ENCODE measurements around the gene ZRANB3.

The ZRANB3 gene

DNA sequence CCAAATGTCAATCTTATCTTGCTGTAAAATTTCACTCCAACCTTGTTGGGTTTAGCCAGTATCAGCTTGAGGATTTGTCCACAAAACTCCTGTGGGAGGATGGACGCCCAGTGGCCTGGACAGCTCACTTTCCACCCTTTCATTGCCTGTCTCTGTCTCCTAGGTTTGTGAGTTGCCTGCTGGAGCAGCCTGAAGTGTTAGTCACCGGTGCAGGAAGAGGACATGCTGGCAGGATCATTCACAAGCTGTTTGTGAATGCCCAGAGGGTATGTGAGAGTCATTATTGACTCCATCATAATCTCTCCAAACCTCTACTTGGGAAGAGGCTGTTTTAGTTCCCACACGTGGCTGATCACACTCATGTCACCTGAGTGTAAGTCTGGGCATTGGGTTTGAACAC is 366.6 kb downstream of the ZRANB3 start:
- Histone ChIP-seq H3K9ac (ENCODE audit: low read length) (no peak overlapping the region), H3F3A (ENCODE audit: insufficient read depth, low read length) (no peaks in the 10 kb centered on the region), H3K27ac (ENCODE audit: low read depth, low read length, poor library complexity, severe bottlenecking) (no peak overlapping the region), H3K79me2 (ENCODE audit: insufficient read depth, low read length) (no peaks in the 10 kb centered on the region), H3K4me3 (ENCODE audit: low read depth, low read length, poor library complexity, severe bottlenecking) (no peak overlapping the region), H3K27me3 (ENCODE audit: insufficient read depth, low read length) (no peaks in the 10 kb centered on the region), H3K9me3 (ENCODE audit: low read length) (no peaks in the 10 kb centered on the region), H3K4me1 (ENCODE audit: insufficient read depth, low read length, severe bottlenecking) (no peaks in the 10 kb centered on the region), H3K4me2 (ENCODE audit: low read length) (no peak overlapping the region), H3K9me2 (ENCODE audit: low read depth, low read length) (no peaks in the 10 kb centered on the region), H4K20me1 (ENCODE audit: insufficient read depth, low read length) (no peaks in the 10 kb centered on the region), H2AFZ (ENCODE audit: low read length) (no peak overlapping the region), H3K36me3 (ENCODE audit: insufficient read depth, low read length) (peaks cover 66% of the 10 kb centered on the region)
- TF ChIP-seq, protein P1, sequence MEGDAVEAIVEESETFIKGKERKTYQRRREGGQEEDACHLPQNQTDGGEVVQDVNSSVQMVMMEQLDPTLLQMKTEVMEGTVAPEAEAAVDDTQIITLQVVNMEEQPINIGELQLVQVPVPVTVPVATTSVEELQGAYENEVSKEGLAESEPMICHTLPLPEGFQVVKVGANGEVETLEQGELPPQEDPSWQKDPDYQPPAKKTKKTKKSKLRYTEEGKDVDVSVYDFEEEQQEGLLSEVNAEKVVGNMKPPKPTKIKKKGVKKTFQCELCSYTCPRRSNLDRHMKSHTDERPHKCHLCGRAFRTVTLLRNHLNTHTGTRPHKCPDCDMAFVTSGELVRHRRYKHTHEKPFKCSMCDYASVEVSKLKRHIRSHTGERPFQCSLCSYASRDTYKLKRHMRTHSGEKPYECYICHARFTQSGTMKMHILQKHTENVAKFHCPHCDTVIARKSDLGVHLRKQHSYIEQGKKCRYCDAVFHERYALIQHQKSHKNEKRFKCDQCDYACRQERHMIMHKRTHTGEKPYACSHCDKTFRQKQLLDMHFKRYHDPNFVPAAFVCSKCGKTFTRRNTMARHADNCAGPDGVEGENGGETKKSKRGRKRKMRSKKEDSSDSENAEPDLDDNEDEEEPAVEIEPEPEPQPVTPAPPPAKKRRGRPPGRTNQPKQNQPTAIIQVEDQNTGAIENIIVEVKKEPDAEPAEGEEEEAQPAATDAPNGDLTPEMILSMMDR (IDR thresholded peaks at IDR 0.05; ENCODE audit: low read length): no peak
- TF ChIP-seq EZH2 (IDR thresholded peaks at IDR 0.05; ENCODE audit: borderline replicate concordance, low read length): no peak

DNA sequence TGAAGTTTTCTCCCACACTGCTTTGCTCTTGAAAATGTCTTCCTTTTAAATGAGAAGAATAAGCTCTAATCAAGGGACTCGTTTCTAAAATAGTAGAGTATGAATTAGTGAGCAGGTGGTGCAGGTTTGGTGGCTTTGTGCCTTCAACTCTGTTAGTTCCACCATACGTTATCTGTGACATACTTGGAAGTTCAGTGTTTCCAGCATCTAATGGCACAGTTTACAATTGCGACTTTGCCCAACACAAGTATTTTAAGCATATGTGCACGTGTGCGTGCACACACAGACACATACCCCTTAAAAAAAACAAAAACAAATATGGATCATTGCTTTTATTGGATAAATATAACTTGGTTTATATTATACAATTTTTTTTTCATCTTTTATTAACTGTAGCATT is 367.1 kb downstream of the ZRANB3 start:
- Histone ChIP-seq H3F3A (ENCODE audit: insufficient read depth, low read length) (no peaks in the 10 kb centered on the region), H2AFZ (ENCODE audit: low read length) (no peak overlapping the region), H3K9me3 (ENCODE audit: low read length) (no peaks in the 10 kb centered on the region), H3K9me2 (ENCODE audit: low read depth, low read length) (no peaks in the 10 kb centered on the region), H3K4me3 (ENCODE audit: low read depth, low read length, poor library complexity, severe bottlenecking) (no peak overlapping the region), H3K9ac (ENCODE audit: low read length) (no peak overlapping the region), H3K27ac (ENCODE audit: low read depth, low read length, poor library complexity, severe bottlenecking) (no peak overlapping the region), H3K4me2 (ENCODE audit: low read length) (no peak overlapping the region), H3K36me3 (ENCODE audit: insufficient read depth, low read length) (peaks cover 66% of the 10 kb centered on the region), H3K79me2 (ENCODE audit: insufficient read depth, low read length) (no peaks in the 10 kb centered on the region), H4K20me1 (ENCODE audit: insufficient read depth, low read length) (no peaks in the 10 kb centered on the region), H3K27me3 (ENCODE audit: insufficient read depth, low read length) (no peaks in the 10 kb centered on the region), H3K4me1 (ENCODE audit: insufficient read depth, low read length, severe bottlenecking) (no peaks in the 10 kb centered on the region)
- TF ChIP-seq EZH2 (IDR thresholded peaks at IDR 0.05; ENCODE audit: borderline replicate concordance, low read length): no peak
- TF ChIP-seq, protein P1 (IDR thresholded peaks at IDR 0.05; ENCODE audit: low read length): no peak

DNA sequence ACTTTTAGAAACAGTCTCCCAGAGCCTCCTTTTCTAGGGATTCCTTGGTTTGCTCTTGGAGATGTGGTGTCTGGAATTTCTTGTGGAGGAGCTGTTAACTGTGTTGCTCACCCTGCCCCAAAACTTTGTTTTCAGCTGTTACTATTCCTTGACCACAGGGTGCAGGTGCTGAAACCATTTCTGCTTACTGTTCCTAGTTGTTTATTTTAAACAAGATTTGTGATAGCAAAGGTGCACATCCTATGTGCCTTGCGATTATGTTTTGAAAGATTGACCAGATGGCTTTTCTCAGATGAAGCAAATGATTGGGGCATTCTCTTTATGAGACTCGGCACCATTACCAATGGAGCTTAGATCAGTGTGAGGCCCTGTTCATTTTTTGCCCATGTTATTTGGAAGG is 367.7 kb downstream of the ZRANB3 start:
- no peaks in the 10 kb centered on the region for H4K20me1 ChIP-seq (ENCODE audit: insufficient read depth, low read length)
- H3K9me2 ChIP-seq (ENCODE audit: low read depth, low read length): no peaks in the 10 kb centered on the region
- H3K4me3 ChIP-seq (ENCODE audit: low read depth, low read length, poor library complexity, severe bottlenecking): no peak overlapping the region
- no peak overlapping the region for H3K4me2 ChIP-seq (ENCODE audit: low read length)
- H3K36me3 ChIP-seq (ENCODE audit: insufficient read depth, low read length): peaks cover 65% of the 10 kb centered on the region
- no peak overlapping the region for H3K27ac ChIP-seq (ENCODE audit: low read depth, low read length, poor library complexity, severe bottlenecking)
- H3K79me2 ChIP-seq (ENCODE audit: insufficient read depth, low read length): no peaks in the 10 kb centered on the region
- H3K4me1 ChIP-seq (ENCODE audit: insufficient read depth, low read length, severe bottlenecking): no peaks in the 10 kb centered on the region
- no peak for TF ChIP-seq EZH2 (IDR thresholded peaks at IDR 0.05; ENCODE audit: borderline replicate concordance, low read length)
- TF ChIP-seq, protein P1 (IDR thresholded peaks at IDR 0.05; ENCODE audit: low read length): no peak
- no peak overlapping the region for H3K9ac ChIP-seq (ENCODE audit: low read length)
- no peaks in the 10 kb centered on the region for H3K9me3 ChIP-seq (ENCODE audit: low read length)
- H3K27me3 ChIP-seq (ENCODE audit: insufficient read depth, low read length): no peaks in the 10 kb centered on the region
- no peak overlapping the region for H2AFZ ChIP-seq (ENCODE audit: low read length)
- H3F3A ChIP-seq (ENCODE audit: insufficient read depth, low read length): no peaks in the 10 kb centered on the region

Data from OCI-LY1 (cell line).